ENCODE results near the gene ATG4C. TPM values are rescaled to one million over a fixed set of nuclear protein-coding genes. Genes with fewer than 3 reads are reported as not detected.

The ATG4C gene
- total RNA-seq, 1 donor from 2014 or later = 39.5 TPM

GRCh38 chr1:62834400-62834961 is 50.5 kb downstream of the ATG4C start:
- no peaks in the 10 kb centered on the region for H3K4me1 ChIP-seq
- no peaks in the 10 kb centered on the region for H3K27me3 ChIP-seq
- H4K20me1 ChIP-seq (ENCODE audit: low read depth) = no peaks in the 10 kb centered on the region
- no peak overlapping the region for H3K9ac ChIP-seq
- no peak overlapping the region for H3K27ac Mint-ChIP-seq
- no peak for DNase-seq (ENCODE audit: low spot score)
- H3K9me3 Mint-ChIP-seq = no peaks in the 10 kb centered on the region
- no peaks in the 10 kb centered on the region for H3K36me3 ChIP-seq
- no peak overlapping the region for H3K4me3 ChIP-seq
- H3K79me2 ChIP-seq (ENCODE audit: low read depth) = no peaks in the 10 kb centered on the region
- no peak for TF ChIP-seq EZH2 (IDR thresholded peaks at IDR 0.05)
- TF ChIP-seq CTCF (IDR thresholded peaks at IDR 0.05) = no peak
- no peak for TF ChIP-seq EZH2phosphoT487 (IDR thresholded peaks at IDR 0.05)
- no peak overlapping the region for H2AFZ ChIP-seq (replicated peaks)
- H3K4me2 ChIP-seq = no peak overlapping the region
- no peak overlapping the region for H3K4me3 Mint-ChIP-seq
- H3K4me1 Mint-ChIP-seq = no peaks in the 10 kb centered on the region
- no peaks in the 10 kb centered on the region for H3F3A ChIP-seq (ENCODE audit: low read depth)
- no peaks in the 10 kb centered on the region for H3K9me3 ChIP-seq (ENCODE audit: low read depth)
- H3K27me3 Mint-ChIP-seq (ENCODE audit: insufficient read depth, low read depth) = no peaks in the 10 kb centered on the region
- no peak overlapping the region for H3K27ac ChIP-seq
- no peaks in the 10 kb centered on the region for H3K36me3 Mint-ChIP-seq

- no peaks in the 10 kb centered on the region for H4K20me1 ChIP-seq (ENCODE audit: low read depth)
- H3K27ac ChIP-seq = no peak overlapping the region
- no peak overlapping the region for H3K4me2 ChIP-seq
- H2AFZ ChIP-seq (replicated peaks) = no peak overlapping the region
- Mint-ChIP-seq H3K27ac (no peak overlapping the region), H3K9me3 (no peaks in the 10 kb centered on the region), H3K4me1 (no peaks in the 10 kb centered on the region), H3K36me3 (no peaks in the 10 kb centered on the region), H3K4me3 (no peak overlapping the region), H3K27me3 (ENCODE audit: insufficient read depth, low read depth) (no peaks in the 10 kb centered on the region)
- H3K4me1 ChIP-seq = no peaks in the 10 kb centered on the region
- no peaks in the 10 kb centered on the region for H3K9me3 ChIP-seq (ENCODE audit: low read depth)
- H3F3A ChIP-seq (ENCODE audit: low read depth) = peaks cover 9% of the 10 kb centered on the region
- no peaks in the 10 kb centered on the region for H3K36me3 ChIP-seq
- no peak for DNase-seq (ENCODE audit: low spot score)
- no peaks in the 10 kb centered on the region for H3K27me3 ChIP-seq
- no peak for TF ChIP-seq EZH2 (IDR thresholded peaks at IDR 0.05)
- TF ChIP-seq CTCF (IDR thresholded peaks at IDR 0.05) = no peak
- TF ChIP-seq EZH2phosphoT487 (IDR thresholded peaks at IDR 0.05) = no peak
- no peak overlapping the region for H3K9ac ChIP-seq
- H3K4me3 ChIP-seq = no peak overlapping the region
- no peaks in the 10 kb centered on the region for H3K79me2 ChIP-seq (ENCODE audit: low read depth)
Observed at GRCh38 chr1:62836856-62837540, 53.1 kb downstream of the ATG4C start.

DNA sequence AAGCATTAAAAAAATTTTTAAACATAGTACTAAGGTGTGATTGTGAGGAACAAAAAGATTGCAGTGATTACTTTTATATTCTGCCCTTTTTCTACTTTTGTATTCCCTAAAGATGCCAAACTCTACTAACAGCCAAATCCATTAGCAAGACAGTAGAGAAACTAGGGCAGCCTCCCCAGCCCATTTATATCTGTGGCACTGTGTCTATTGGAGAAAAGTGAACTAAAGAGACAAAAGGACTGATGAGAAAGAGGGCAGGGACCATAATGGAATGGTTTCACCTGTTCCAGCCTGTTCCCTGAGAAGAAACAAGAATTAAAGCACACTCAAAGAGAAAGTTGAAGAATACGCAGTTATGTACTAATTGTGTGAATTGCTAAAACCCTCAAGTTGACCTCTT is 56.6 kb downstream of the ATG4C start:
- Mint-ChIP-seq H3K36me3 (no peaks in the 10 kb centered on the region), H3K9me3 (no peaks in the 10 kb centered on the region), H3K27me3 (ENCODE audit: insufficient read depth, low read depth) (no peaks in the 10 kb centered on the region), H3K4me1 (no peaks in the 10 kb centered on the region), H3K27ac (no peak overlapping the region), H3K4me3 (no peak overlapping the region)
- Histone ChIP-seq H3K36me3 (peaks cover 8% of the 10 kb centered on the region), H3K9ac (no peak overlapping the region), H4K20me1 (ENCODE audit: low read depth) (no peaks in the 10 kb centered on the region), H3F3A (ENCODE audit: low read depth) (peaks cover 9% of the 10 kb centered on the region), H3K4me2 (no peak overlapping the region), H3K9me3 (ENCODE audit: low read depth) (no peaks in the 10 kb centered on the region), H3K4me3 (no peak overlapping the region), H3K27me3 (no peaks in the 10 kb centered on the region), H3K79me2 (ENCODE audit: low read depth) (no peaks in the 10 kb centered on the region), H3K27ac (no peak overlapping the region), H2AFZ (replicated peaks) (no peak overlapping the region), H3K4me1 (no peaks in the 10 kb centered on the region)
- no peak for DNase-seq (ENCODE audit: low spot score)
- no peak for TF ChIP-seq CTCF (IDR thresholded peaks at IDR 0.05)
- no peak for TF ChIP-seq EZH2 (IDR thresholded peaks at IDR 0.05)
- no peak for TF ChIP-seq EZH2phosphoT487 (IDR thresholded peaks at IDR 0.05)

Measured in neural progenitor cell (in vitro differentiated cells).